ENCODE results near the gene SERPINA5. TPM values are rescaled to one million over a fixed set of nuclear protein-coding genes. Genes with fewer than 3 reads are reported as not detected.

SERPINA5 gene
- total and polyA plus RNA-seq, 2 of the 8 experiments (the other 6 are each of a cell fraction or from before 2014, with no cell fraction given): 1.8 to 1.9 TPM

DNA sequence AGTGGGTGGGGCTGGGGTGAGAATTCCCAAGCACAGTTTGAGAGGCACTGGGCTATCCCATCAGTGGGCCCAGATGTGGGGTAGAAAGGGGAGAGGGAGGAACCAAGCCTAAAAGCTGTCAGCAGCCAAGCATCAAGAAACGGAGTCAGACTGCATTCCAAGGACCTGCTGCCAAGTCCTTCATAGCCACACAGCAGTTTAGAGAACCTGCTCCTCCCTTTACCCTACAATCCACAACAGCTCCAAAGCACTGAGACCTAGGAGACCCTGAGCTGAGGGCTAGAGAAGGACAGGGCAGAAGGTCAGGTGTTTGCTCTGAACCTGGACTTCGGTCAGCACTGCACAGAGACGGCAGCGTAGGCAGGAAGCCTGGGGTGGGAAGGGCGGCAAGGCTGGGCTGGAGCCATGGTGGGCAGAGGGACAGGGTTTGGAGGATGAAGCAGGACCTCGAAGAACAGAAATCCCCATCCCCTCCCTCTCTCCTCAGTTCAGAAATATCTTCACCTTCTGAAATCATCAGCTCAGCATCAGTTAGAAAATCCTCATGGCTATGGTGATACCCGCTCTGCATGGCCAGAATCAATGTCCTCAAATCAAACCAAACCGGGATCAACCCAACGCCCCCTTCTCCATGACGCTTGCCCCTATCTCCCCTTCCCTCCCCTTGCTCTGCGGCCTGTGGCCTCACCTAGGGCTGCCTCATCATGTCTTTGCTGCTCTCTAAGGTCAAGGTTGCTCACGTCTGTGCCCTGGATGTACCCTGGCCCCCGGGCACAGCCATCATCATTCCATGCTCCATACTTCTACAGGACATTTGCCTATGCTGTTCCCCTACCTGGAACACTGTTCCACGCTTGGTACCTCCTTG lies 32.9 kb upstream of the SERPINA5 start:
- Histone ChIP-seq H3K23ac (ENCODE audit: insufficient read length) (no peak overlapping the region), H3K4me2 (ENCODE audit: insufficient read depth in 1 of 2, low read depth in 2 of 2, low read length in 2 of 2) (no peak overlapping the region), H3K79me1 (ENCODE audit: low read depth, low read length) (no peaks in the 10 kb centered on the region), H2BK120ac (replicated peaks; ENCODE audit: low read depth, low read length) (no peak overlapping the region), H3K56ac (replicated peaks; ENCODE audit: insufficient read length, low read depth, low read length) (no peak overlapping the region), H3K4ac (replicated peaks; ENCODE audit: insufficient read length, low read depth, low read length) (no peak overlapping the region), H3K4me1 (replicated peaks in 1 of 4; ENCODE audit: control insufficient read depth in 3 of 4, insufficient read depth in 4 of 4, low read length in 3 of 4) (peaks cover 0 to 9% (median 7%) of the 10 kb centered on the region in 4 experiments), H3K79me2 (ENCODE audit: control insufficient read depth in 1 of 2, insufficient read depth in 2 of 2, low read length in 2 of 2) (no peaks in the 10 kb centered on the region), H2BK12ac (ENCODE audit: low read depth, low read length) (0 out of 2 replicates have a peak overlapping the region, but pooled peaks have one; percentile 68), H2BK15ac (ENCODE audit: low read length) (peak overlapping the region; percentile 88), H3K18ac (ENCODE audit: extremely low read depth, low read length) (no peak overlapping the region), H3K23me2 (ENCODE audit: low read depth, low read length) (no peaks in the 10 kb centered on the region), H3K9me3 (ENCODE audit: insufficient read depth in 2 of 2, low read depth in 1 of 2, low read length in 1 of 2) (no peaks in the 10 kb centered on the region), H3K14ac (ENCODE audit: insufficient read length) (no peak overlapping the region), H4K8ac (ENCODE audit: extremely low read depth, insufficient read depth, low read length) (peak overlapping the region; percentile 86), H2AFZ (ENCODE audit: low read length) (no peak overlapping the region), H3K27ac (ENCODE audit: low read depth, low read length) (no peak overlapping the region), H3K27me3 (replicated peaks in 1 of 4; ENCODE audit: control insufficient read depth in 3 of 4, extremely low read depth in 1 of 4, insufficient read depth in 3 of 4, low read length in 3 of 4) (no peaks in the 10 kb centered on the region), H3K9ac (replicated peaks in 1 of 4; ENCODE audit: extremely low read depth in 1 of 4, low read depth in 3 of 4, low read length in 3 of 4) (no peak overlapping the region), H2BK5ac (ENCODE audit: low read depth, low read length) (no peak overlapping the region), H2BK20ac (ENCODE audit: low read length) (no peak overlapping the region), H3K36me3 (ENCODE audit: control insufficient read depth in 2 of 4, insufficient read depth in 4 of 4, low read length in 3 of 4) (no peaks in the 10 kb centered on the region), H4K5ac (ENCODE audit: insufficient read length, low read depth, low read length) (no peak overlapping the region), H4K20me1 (replicated peaks in 1 of 2; ENCODE audit: control insufficient read depth in 1 of 2, insufficient read depth in 2 of 2, low read length in 2 of 2) (no peaks in the 10 kb centered on the region), H3K4me3 (ENCODE audit: extremely low read depth in 1 of 4, insufficient read depth in 2 of 4, low read depth in 3 of 4, low read length in 4 of 4) (no peak overlapping the region), H4K91ac (replicated peaks; ENCODE audit: insufficient read length, low read length) (peak overlapping the region; percentile 40), H2AK5ac (ENCODE audit: low read depth, low read length) (no peak overlapping the region)
- WGBS, 2 experiments (ENCODE audit: extremely low coverage in 1 of 2, insufficient coverage in 1 of 2, insufficient read length in 1 of 2, insufficient replicate concordance in 2 of 2, low coverage in 1 of 2, low lambda C conversion rate in 2 of 2, missing lambda C conversion rate in 1 of 2): 92% methylated on average over 13 of the region's 14 CpGs; no CpG with 5 or more reads in 1 of the 2 experiments
- ChIA-PET CTCF (ENCODE audit: partially characterized antibody) (interaction anchor here (0.6 to 5.5 kb wide), 60 partner anchors 9 to 1375 kb away, joined by 3 to 53 read pairs (median 4); partner anchors contain the start of genes IFI27L2, SERPINA11, SERPINA4 and SERPINA5), POLR2A (ENCODE audit: partially characterized antibody) (interaction anchor here (0.9 kb wide), 1 partner anchor 15 kb away, joined by 3 read pairs; no protein-coding TSS in a partner anchor)
- DNase-seq (ENCODE audit: low read depth in 1 of 2, low spot score in 2 of 2) (no peak), FAIRE-seq (no peak)
- TF ChIP-seq, protein P1, sequence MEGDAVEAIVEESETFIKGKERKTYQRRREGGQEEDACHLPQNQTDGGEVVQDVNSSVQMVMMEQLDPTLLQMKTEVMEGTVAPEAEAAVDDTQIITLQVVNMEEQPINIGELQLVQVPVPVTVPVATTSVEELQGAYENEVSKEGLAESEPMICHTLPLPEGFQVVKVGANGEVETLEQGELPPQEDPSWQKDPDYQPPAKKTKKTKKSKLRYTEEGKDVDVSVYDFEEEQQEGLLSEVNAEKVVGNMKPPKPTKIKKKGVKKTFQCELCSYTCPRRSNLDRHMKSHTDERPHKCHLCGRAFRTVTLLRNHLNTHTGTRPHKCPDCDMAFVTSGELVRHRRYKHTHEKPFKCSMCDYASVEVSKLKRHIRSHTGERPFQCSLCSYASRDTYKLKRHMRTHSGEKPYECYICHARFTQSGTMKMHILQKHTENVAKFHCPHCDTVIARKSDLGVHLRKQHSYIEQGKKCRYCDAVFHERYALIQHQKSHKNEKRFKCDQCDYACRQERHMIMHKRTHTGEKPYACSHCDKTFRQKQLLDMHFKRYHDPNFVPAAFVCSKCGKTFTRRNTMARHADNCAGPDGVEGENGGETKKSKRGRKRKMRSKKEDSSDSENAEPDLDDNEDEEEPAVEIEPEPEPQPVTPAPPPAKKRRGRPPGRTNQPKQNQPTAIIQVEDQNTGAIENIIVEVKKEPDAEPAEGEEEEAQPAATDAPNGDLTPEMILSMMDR (IDR thresholded peaks at IDR 0.05; ENCODE audit: control extremely low read depth in 1 of 3, insufficient read depth in 1 of 3, low read depth in 1 of 3, low read length in 3 of 3): no peak
- TF ChIP-seq POLR2AphosphoS5 (IDR thresholded peaks at IDR 0.05; ENCODE audit: low read depth, low read length): no peak
- no peak for TF ChIP-seq JUN (IDR thresholded peaks at IDR 0.05; ENCODE audit: low read depth, low read length)
- TF ChIP-seq SIRT6 (IDR thresholded peaks at IDR 0.05; ENCODE audit: low read length): no peak
- TF ChIP-seq POU5F1 (IDR thresholded peaks at IDR 0.05; ENCODE audit: low read depth, low read length): no peak
- TF ChIP-seq, protein P2, sequence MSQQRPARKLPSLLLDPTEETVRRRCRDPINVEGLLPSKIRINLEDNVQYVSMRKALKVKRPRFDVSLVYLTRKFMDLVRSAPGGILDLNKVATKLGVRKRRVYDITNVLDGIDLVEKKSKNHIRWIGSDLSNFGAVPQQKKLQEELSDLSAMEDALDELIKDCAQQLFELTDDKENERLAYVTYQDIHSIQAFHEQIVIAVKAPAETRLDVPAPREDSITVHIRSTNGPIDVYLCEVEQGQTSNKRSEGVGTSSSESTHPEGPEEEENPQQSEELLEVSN (IDR thresholded peaks at IDR 0.05): no peak
- TF ChIP-seq CHD2 (IDR thresholded peaks at IDR 0.05; ENCODE audit: low read length): no peak
- TF ChIP-seq SUZ12 (IDR thresholded peaks at IDR 0.05; ENCODE audit: low read length): no peak

Data from H1 (cell line).